Ovary (tissue), 3 donors: ENCODE results near the gene NTRK2.

Source experiments
- CTCF ChIP-seq, 3 donors: fragments of 450-650 bp in 2 of 3; fragments of 200-600 bp in 1 of 3; IDR thresholded peaks; one replicate each; pipeline versions ENCODE4 v1.5.1 to v1.8.0; 2016 to 2022; ENCODE audit warnings: antibody characterized with exemption in 3 of 3, mild to moderate bottlenecking in 1 of 3
- POLR2A ChIP-seq: fragments of 450-650 bp; IDR thresholded peaks from one replicate; pipeline ENCODE4 v1.6.1; 2017; ENCODE audit warnings: antibody characterized with exemption, mild to moderate bottlenecking, moderate library complexity
- donor health status: DM: no; HTN: no; CAD: no.

- TF ChIP-seq POLR2A (no peak), CTCF (IDR thresholded peaks at IDR 0.05) (no peak)
Observed at GRCh38 chr9:84925225-84925872, 255.8 kb downstream of the NTRK2 start.
